Ramos (cell line): Measurements from ENCODE around the gene CPEB4.

ENCODE experiments used
- in situ Hi-C: fragments of 300-500 bp; cut with MboI; formaldehyde crosslinking; loops from one replicate; pipeline ENCODE4 v1.14.3; 2022; ENCODE audit warnings: low sequenced_read_pairs; ENCODE audit not compliant: unreplicated experiment

CPEB4 gene

DNA sequence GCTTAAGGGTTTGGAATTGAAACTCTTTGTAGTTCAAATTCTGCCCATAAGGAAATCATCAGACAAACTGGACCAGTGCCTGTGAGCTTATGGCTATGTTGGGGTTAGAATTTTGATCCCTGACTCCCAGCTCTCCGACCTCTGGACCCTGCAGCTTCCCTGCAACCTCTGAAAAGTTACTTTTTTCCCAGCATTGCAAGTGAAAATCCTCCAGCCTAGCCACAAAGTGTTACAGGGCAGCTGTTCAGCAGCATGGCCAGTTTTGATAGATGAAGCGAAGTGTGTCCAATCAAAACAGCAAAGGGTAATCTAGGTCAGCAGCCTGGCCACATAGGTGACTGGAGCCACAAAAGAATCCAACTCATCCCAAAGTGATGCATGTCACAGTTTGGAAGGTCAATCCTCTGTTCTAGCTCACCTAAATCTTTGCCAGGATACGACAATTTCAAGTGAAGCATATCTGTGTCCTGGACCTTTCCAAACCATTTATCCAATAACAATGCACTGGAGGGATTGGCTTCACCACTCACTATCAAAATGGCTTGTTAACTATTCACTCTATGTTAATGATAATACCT is 4.7 kb upstream of the CPEB4 start:
- in situ Hi-C loops = no loop called here

- in situ Hi-C loops = no loop called here
Observed at GRCh38 chr5:173884402-173885053, 3.6 kb upstream of the CPEB4 start.

GRCh38 chr5:173885054-173885443 is 3.1 kb upstream of the CPEB4 start:
- in situ Hi-C loops = no loop called here

- in situ Hi-C loops = no loop called here
Observed at GRCh38 chr5:173885475-173886010, 2.6 kb upstream of the CPEB4 start.

- in situ Hi-C loops = no loop called here
Observed at GRCh38 chr5:173886150-173886549, 2.0 kb upstream of the CPEB4 start.

GRCh38 chr5:173888473-173889131 is 453 bp downstream of the CPEB4 start:
- in situ Hi-C loops = no loop called here

GRCh38 chr5:173890195-173890991 is 2.2 kb downstream of the CPEB4 start:
- in situ Hi-C loops = no loop called here

GRCh38 chr5:173891308-173892116 is 3.4 kb downstream of the CPEB4 start:
- in situ Hi-C loops = no loop called here

DNA sequence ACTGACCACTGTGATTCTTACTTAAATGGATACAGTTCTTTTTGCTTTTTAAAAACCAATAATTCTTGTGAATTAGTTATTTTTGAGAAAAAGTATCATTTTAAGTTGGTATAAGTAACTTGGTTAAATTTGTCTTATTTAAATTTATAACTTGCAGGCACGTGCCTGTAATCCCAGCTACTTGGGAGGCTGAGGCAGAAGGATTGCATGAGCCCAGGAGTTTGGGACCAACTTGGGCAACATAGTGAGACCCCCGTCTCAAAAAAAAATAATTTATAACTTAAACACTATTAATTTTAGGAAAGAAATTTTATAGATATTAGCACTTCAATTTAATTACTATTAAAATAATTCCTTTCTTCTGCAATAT is 5.0 kb downstream of the CPEB4 start:
- in situ Hi-C loops = no loop called here

DNA sequence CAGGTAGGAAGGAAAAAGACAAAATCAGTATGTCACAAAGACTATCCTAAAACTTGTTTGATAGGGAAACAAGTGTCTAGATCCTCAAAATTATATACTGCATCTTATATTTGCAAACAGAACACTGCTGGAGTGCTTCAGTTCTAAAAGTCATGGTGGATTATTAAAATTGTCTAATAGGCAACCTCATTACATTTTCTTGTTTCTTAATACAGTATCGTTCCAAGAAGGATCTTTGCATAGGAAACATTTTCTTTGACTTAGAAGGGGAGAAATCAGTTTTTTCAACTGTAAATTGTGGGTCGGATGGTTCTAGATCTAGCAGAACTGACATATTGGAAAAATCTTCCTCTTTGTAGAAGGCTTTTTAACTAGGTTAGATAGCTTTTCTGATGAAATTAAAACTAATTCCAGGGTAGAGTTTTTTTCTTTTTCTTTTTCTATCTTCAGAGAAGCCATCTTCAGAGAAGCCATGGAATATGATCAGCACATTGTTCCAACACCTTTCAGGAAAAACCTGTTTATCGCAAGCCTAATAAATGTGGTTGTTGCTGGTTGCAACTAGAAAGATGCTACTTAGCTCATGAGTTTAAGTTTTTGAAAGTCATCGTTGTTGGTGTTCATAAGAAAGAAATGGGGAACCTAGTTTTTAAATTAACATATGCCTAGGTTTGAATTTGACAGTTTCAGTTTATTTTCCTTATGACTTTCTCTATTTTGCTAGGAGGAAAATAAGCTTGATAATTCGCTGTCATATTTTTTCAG is 7.4 kb downstream of the CPEB4 start:
- in situ Hi-C loops = no loop called here

- in situ Hi-C loops = no loop called here
Observed at GRCh38 chr5:173896631-173897030, 8.5 kb downstream of the CPEB4 start.

GRCh38 chr5:173901705-173902104 is 13.6 kb downstream of the CPEB4 start:
- in situ Hi-C loops = no loop called here

GRCh38 chr5:173902334-173902733 is 14.2 kb downstream of the CPEB4 start:
- in situ Hi-C loops = no loop called here

DNA sequence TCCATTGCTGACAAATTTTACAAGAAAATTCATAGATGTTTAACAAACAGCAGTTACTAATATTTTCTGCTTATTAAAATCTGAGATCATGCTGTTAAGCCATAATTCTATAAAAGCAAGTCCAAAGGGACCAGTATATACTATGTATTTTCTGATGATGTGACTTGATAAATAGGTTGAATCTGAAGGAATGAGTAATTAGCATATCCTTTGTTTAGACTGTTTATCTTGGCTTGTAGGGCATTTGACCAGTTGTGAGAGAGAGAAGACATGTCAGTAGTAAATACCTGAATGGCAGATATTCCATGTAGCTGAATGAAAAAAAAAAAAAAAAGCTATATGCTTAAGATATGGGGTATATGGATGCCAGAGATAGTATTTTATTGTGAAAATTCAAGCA is 14.6 kb downstream of the CPEB4 start:
- in situ Hi-C loops = no loop called here

DNA sequence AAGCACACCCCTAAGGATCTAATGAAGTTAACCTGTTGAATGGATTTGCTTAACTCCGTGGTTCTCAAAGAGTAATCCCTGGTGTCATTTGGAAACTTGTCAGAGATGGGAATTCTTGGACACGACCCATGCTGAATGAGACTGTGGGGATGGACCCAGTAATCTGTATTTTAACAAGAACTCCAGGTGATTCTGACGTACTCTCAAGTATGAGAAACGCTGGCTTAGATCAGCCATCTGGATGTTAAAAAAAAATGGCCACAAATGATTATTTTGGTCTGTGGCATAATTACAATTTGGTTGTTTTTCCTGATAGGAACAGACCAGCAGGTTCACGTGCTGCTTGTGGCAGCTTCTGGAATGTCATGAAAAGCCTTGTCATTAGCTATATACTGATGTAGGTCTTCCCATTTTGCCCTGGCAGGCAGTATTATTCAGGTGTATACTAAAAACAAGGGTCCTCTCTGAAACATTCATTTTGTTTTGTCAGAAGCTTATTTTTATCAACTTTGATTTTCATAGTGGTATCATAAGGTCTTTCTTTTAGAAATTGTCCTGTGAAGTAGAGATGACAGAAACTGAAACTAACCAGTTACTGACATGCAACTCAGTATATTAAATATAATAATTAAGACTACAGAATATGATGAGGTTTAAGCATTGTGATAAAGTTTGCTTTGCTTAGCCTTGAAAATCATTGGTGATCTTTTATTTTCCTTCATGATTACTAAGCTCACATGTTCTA is 15.4 kb downstream of the CPEB4 start:
- in situ Hi-C loops = no loop called here

GRCh38 chr5:173904151-173904550 is 16.0 kb downstream of the CPEB4 start:
- in situ Hi-C loops = no loop called here

DNA sequence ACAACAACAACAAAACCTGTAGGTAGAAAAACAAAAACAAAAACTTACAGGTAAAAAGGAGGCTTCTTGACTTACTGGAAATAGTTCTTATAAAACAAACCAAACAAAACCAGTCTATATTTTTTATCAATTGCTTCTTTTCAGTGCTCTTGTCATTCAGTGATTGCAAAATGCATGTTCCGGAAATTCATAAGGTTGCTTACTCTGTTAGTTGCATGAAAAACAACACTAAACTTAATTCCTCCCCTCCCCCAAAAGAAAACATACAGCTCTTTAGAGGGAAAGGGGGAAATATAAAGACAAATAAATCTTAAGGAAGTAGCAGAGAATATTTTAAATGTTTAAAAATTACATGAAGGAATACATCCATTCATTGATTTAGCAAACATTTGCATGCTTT is 19.1 kb downstream of the CPEB4 start:
- in situ Hi-C loops = no loop called here

DNA sequence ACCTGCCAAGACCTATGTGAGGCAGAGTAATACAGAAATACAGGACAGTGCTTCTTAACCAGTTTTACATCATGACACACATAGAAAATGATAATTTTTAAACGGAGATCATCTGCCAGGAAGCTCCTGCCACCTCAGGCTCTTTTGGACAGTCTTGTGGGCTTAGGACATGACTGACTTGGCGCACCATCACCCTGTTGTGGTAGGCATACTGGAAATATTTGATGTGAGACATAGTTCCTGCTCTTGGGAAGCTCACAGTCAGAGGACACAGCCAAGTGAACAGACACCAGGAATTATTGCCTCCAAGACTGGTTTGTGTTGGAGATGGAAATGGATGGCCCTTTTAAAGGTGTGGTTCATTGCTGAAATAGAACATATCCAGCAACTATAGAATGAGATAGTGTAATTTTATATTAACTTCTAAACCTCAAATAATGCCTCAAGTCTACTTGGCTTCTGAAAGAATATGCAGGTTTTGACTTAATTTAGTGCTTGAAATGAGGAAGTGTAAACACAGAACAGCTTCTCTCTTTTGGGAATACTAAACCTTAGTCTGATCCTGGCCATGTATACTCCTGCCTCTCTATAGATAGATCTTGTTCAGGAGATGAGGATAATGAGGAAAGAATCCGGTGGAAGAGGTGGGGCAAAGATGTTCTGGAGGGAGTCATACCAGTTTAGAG is 19.7 kb downstream of the CPEB4 start:
- in situ Hi-C loops = no loop called here
